IMR-90 (cell line): ENCODE data around the gene PADI2. TPM values are rescaled to one million over a fixed set of nuclear protein-coding genes. Genes with fewer than 3 reads are reported as not detected.

Experiments
- ATAC-seq: fragments of 200-7000 bp; cut with Tn5 transposase; 2 replicates; pipeline ENCODE4 v1.9.1; 2020; ENCODE audit warnings: low read depth, mild to moderate bottlenecking, moderate library complexity
- BruUV-seq: library from RNA; stranded (reverse); fragments of 400-500 nt; replicated peaks from 2 replicates; lab custom pipeline; 2021; lab: Mats Ljungman, UMichigan
- CTCF ChIA-PET: fragments of 300-600 bp; formaldehyde crosslinking; extraction: SDS; loops from one replicate; lab custom pipeline; 2021; ENCODE audit warnings: antibody characterized with exemption; lab: Yijun Ruan, JAX
- POLR2A ChIA-PET: fragments of 300-600 bp; sonication (Branson Sonifier 250); formaldehyde crosslinking; loops from one replicate; lab custom pipeline; 2022; ENCODE audit warnings: antibody characterized with exemption; ENCODE audit not compliant: unreplicated experiment; lab: Charles Lee
- DNase-seq: peaks from one replicate; pipeline ENCODE4 v3.0.0; 2013
- H2AFZ ChIP-seq: replicated peaks from 2 replicates; pipeline ENCODE3; 2013; ENCODE audit warnings: low read length, mild to moderate bottlenecking; ENCODE audit not compliant: poor library complexity
- H2AK5ac ChIP-seq: 2 replicates; pipeline ENCODE4 v1.6.1; 2013; ENCODE audit warnings: low read depth, low read length, inconsistent platforms
- H2AK9ac ChIP-seq: replicated peaks from 2 replicates; pipeline ENCODE3; 2013; ENCODE audit warnings: mild to moderate bottlenecking, low read depth, low read length, moderate library complexity; ENCODE audit not compliant: poor library complexity
- H2BK120ac ChIP-seq: 2 replicates; pipeline ENCODE4 v1.6.1; 2013; ENCODE audit warnings: low read depth, low read length, inconsistent platforms
- H2BK15ac ChIP-seq: 3 replicates; pipeline ENCODE4 v1.6.1; 2013; ENCODE audit warnings: low read depth, low read length, inconsistent platforms
- H2BK20ac ChIP-seq: 2 replicates; pipeline ENCODE4 v1.6.1; 2013; ENCODE audit warnings: low read depth, mild to moderate bottlenecking, inconsistent platforms, low read length, moderate library complexity
- H2BK5ac ChIP-seq: 2 replicates; pipeline ENCODE4 v1.6.1; 2013; ENCODE audit warnings: mild to moderate bottlenecking, low read depth, low read length, inconsistent platforms; ENCODE audit not compliant: poor library complexity, severe bottlenecking
- H3K14ac ChIP-seq: replicated peaks from 2 replicates; pipeline ENCODE4 v1.6.1; 2013; ENCODE audit warnings: low read depth, low read length, inconsistent platforms
- H3K18ac ChIP-seq: 2 replicates; pipeline ENCODE4 v1.6.1; 2013; ENCODE audit warnings: low read depth, low read length, control low read depth
- H3K23ac ChIP-seq: 2 replicates; pipeline ENCODE4 v1.6.1; 2013; ENCODE audit warnings: low read depth, low read length, inconsistent platforms
- H3K27ac ChIP-seq: 2 replicates; pipeline ENCODE4 v1.5.1; 2013; ENCODE audit warnings: mild to moderate bottlenecking, control low read depth, low read length; ENCODE audit not compliant: insufficient read depth
- H3K27me3 ChIP-seq: 2 replicates; pipeline ENCODE4 v1.6.1; 2013; ENCODE audit warnings: low read length; ENCODE audit not compliant: control insufficient read depth, insufficient read depth
- H3K36me3 ChIP-seq: 2 replicates; pipeline ENCODE4 v1.6.1; 2013; ENCODE audit warnings: low read length, mixed read lengths; ENCODE audit not compliant: control insufficient read depth, insufficient read depth
- H3K4ac ChIP-seq: 2 replicates; pipeline ENCODE4 v1.6.1; 2013; ENCODE audit warnings: low read depth, low read length, inconsistent platforms
- H3K4me1 ChIP-seq: 2 replicates; pipeline ENCODE4 v1.6.1; 2013; ENCODE audit warnings: low read length, mixed read lengths; ENCODE audit not compliant: control insufficient read depth, insufficient read depth
- H3K4me2 ChIP-seq: 2 replicates; pipeline ENCODE4 v1.6.1; 2013; ENCODE audit warnings: low read depth, mild to moderate bottlenecking, control low read depth, low read length, moderate library complexity
- H3K4me3 ChIP-seq: 2 replicates; pipeline ENCODE4 v1.5.1; 2013; ENCODE audit warnings: low read depth, mild to moderate bottlenecking, control low read depth, low read length, moderate library complexity; ENCODE audit not compliant: insufficient read depth
- H3K56ac ChIP-seq: 2 replicates; pipeline ENCODE4 v1.6.1; 2013; ENCODE audit warnings: low read length, inconsistent platforms; ENCODE audit not compliant: insufficient read depth; ENCODE audit errors: extremely low read depth
- H3K79me1 ChIP-seq, 2 experiments: 2 replicates each; pipeline ENCODE4 v1.6.1; 2013; ENCODE audit warnings: low read length in 2 of 2, inconsistent platforms in 1 of 2, low read depth in 1 of 2
- H3K9ac ChIP-seq: 2 replicates; pipeline ENCODE4 v1.6.1; 2013; ENCODE audit warnings: low read depth, low read length, control low read depth
- H3K9me1 ChIP-seq: 2 replicates; pipeline ENCODE4 v1.6.1; 2013; ENCODE audit warnings: low read length, inconsistent platforms; ENCODE audit not compliant: insufficient read depth
- H3K9me3 ChIP-seq: 2 replicates; pipeline ENCODE4 v1.6.1; 2013; ENCODE audit warnings: low read length; ENCODE audit not compliant: control insufficient read depth, insufficient read depth
- H4K20me1 ChIP-seq: 2 replicates; pipeline ENCODE4 v1.6.1; 2013; ENCODE audit warnings: low read length, inconsistent platforms; ENCODE audit not compliant: insufficient read depth
- H4K5ac ChIP-seq: 2 replicates; pipeline ENCODE4 v1.6.1; 2013; ENCODE audit warnings: mild to moderate bottlenecking, low read depth, low read length, control low read depth
- H4K8ac ChIP-seq, 2 experiments: 2 replicates each; pipeline ENCODE4 v1.6.1; 2013; ENCODE audit warnings: low read depth in 2 of 2, low read length in 2 of 2, control low read depth in 1 of 2, inconsistent platforms in 1 of 2
- H4K91ac ChIP-seq: 2 replicates; pipeline ENCODE4 v1.6.1; 2013; ENCODE audit warnings: low read depth, low read length, inconsistent platforms; ENCODE audit not compliant: insufficient read depth
- BHLHE40 ChIP-seq: fragments of 150-350 bp; IDR thresholded peaks from 2 replicates; pipeline ENCODE4 v1.6.1; 2016; ENCODE audit warnings: mild to moderate bottlenecking, low read depth, low read length
- WGBS, 2 experiments: methylation state at CpG; one replicate each; pipeline versions ENCODE4 v1.1.5 to v1.1.7; 2013; ENCODE audit warnings: missing lambda C conversion rate in 2 of 2; ENCODE audit not compliant: insufficient read length in 1 of 2; ENCODE audit errors: extremely low coverage in 2 of 2; 5-methylcytosine and 5-hydroxymethylcytosine counted together
- dilution Hi-C: fragments of 300-500 bp; cut with HindIII; formaldehyde crosslinking; loops from one replicate; pipeline ENCODE4 v1.14.3; 2018; ENCODE audit warnings: low sequenced_read_pairs; ENCODE audit not compliant: unreplicated experiment
- in situ Hi-C: fragments of 300-500 bp; cut with MboI; formaldehyde crosslinking; loops from 3 replicates; pipeline ENCODE4 v1.14.3; 2019; ENCODE audit warnings: low sequenced_read_pairs, inconsistent platforms, mixed read lengths
- intact Hi-C: fragments of 100-400 bp; cut with micrococcal nuclease; formaldehyde crosslinking; loops from 2 replicates; pipeline ENCODE4 v1.10.0; 2022
- polyA plus RNA-seq, 3 experiments: library from polyadenylated mRNA; depleted of rRNA; stranded (reverse); fragments of >200 nt; gene quantifications; 2 replicates each; pipeline ENCODE4 v1.2.3, GENCODE V29; 2012; ENCODE audit warnings: low replicate concordance in 1 of 3
- total RNA-seq: library from RNA; depleted of rRNA; stranded (reverse); fragments of >200 nt; gene quantifications from 2 replicates; pipeline ENCODE4 v1.2.3, GENCODE V29; 2012

PADI2 gene
- total and polyA plus RNA-seq, 2 of the 4 experiments (the other 2 are of a cell fraction) = not detected

GRCh38 chr1:17047924-17048323 lies 71.3 kb downstream of the PADI2 start:
- no peak overlapping the region for H2BK5ac ChIP-seq
- TF ChIP-seq BHLHE40 = no peak
- H3K36me3 ChIP-seq = peaks cover 16% of the 10 kb centered on the region
- no peak overlapping the region for H3K23ac ChIP-seq
- peaks cover 28 to 44% of the 10 kb centered on the region in 2 experiments for H3K79me1 ChIP-seq
- no CpG with 5 or more reads among the region's 5 CpGs for WGBS, 2 experiments
- no peak overlapping the region for H3K18ac ChIP-seq
- H3K56ac ChIP-seq = no peak overlapping the region
- no peak overlapping the region for H2AK9ac ChIP-seq
- dilution Hi-C loops (no loop called here), intact Hi-C loops (no loop called here), in situ Hi-C loops (loop anchor here (25.0 kb wide), 1 partner anchor 436 kb away; the partner anchor contains the start of gene NBPF1)
- H4K20me1 ChIP-seq = peaks cover 18% of the 10 kb centered on the region
- H4K5ac ChIP-seq = no peak overlapping the region
- H4K91ac ChIP-seq = no peak overlapping the region
- no peak for ATAC-seq
- H3K27ac ChIP-seq = no peak overlapping the region
- no peak for DNase-seq
- H3K4me3 ChIP-seq = no peak overlapping the region
- no peak overlapping the region for H4K8ac ChIP-seq
- no peak overlapping the region for H3K9ac ChIP-seq
- no peaks in the 10 kb centered on the region for H3K27me3 ChIP-seq
- no peaks in the 10 kb centered on the region for H3K9me1 ChIP-seq
- no peak overlapping the region for H2BK15ac ChIP-seq
- ChIA-PET CTCF (interaction anchor here (0.5 to 2.1 kb wide), 5 partner anchors 39 to 145 kb away, joined by 3 to 7 read pairs (median 5); no protein-coding TSS in a partner anchor), POLR2A (no interaction called here)
- H3K4me2 ChIP-seq = no peak overlapping the region
- H2AK5ac ChIP-seq = no peak overlapping the region
- no TSS peak for BruUV-seq
- no peak overlapping the region for H3K4ac ChIP-seq
- H3K4me1 ChIP-seq = peaks cover 3% of the 10 kb centered on the region; the same call in 1 of the 2 replicates
- H3K14ac ChIP-seq = no peak overlapping the region
- H2BK20ac ChIP-seq = no peak overlapping the region
- H2BK120ac ChIP-seq = no peak overlapping the region
- no peaks in the 10 kb centered on the region for H3K9me3 ChIP-seq
- H2AFZ ChIP-seq = no peak overlapping the region
